PC-9 (cell line): ENCODE measurements around the gene LRSAM1. TPM values are rescaled to one million over a fixed set of nuclear protein-coding genes. Genes with fewer than 3 reads are reported as not detected.

Experiments used
- BruUV-seq: library from RNA; stranded (reverse); fragments of 400-500 nt; replicated peaks from 2 replicates; lab custom pipeline; 2021; lab: Mats Ljungman, UMichigan
- CTCF ChIA-PET: fragments of 300-600 bp; sonication (Branson Sonifier 250); formaldehyde crosslinking; loops from one replicate; lab custom pipeline; 2022; ENCODE audit warnings: antibody characterized with exemption; lab: Charles Lee
- POLR2A ChIA-PET: fragments of 300-600 bp; sonication (Branson Sonifier 250); formaldehyde crosslinking; loops from one replicate; lab custom pipeline; 2022; ENCODE audit warnings: antibody characterized with exemption; ENCODE audit not compliant: unreplicated experiment; lab: Charles Lee
- DNase-seq, 2 experiments: peaks; one replicate each; pipeline versions ENCODE4 v3.0.0 to v3.0.0-alpha.2; 2015 to 2022; ENCODE audit warnings: mixed read lengths in 1 of 2
- H2AFZ ChIP-seq: fragments of 200-600 bp; sonication (generic); 2 replicates; pipeline ENCODE4 v1.8.1; 2017; ENCODE audit warnings: antibody characterized with exemption
- H3F3A ChIP-seq: fragments of 200-600 bp; sonication (generic); 2 replicates; pipeline ENCODE4 v1.8.1; 2017; ENCODE audit warnings: antibody characterized with exemption, mild to moderate bottlenecking, low read depth; ENCODE audit not compliant: insufficient read depth
- H3K27ac ChIP-seq: fragments of 200-600 bp; sonication (generic); 2 replicates; pipeline ENCODE4 v1.6.1; 2016; ENCODE audit warnings: mixed run types
- H3K27me3 ChIP-seq: fragments of 200-600 bp; sonication (generic); 2 replicates; pipeline ENCODE4 v1.6.1; 2016; ENCODE audit warnings: low read depth, mixed run types; ENCODE audit not compliant: insufficient read depth
- H3K36me3 ChIP-seq: fragments of 200-600 bp; sonication (generic); 2 replicates; pipeline ENCODE4 v1.6.1; 2016; ENCODE audit warnings: low read depth, mixed run types
- H3K4me1 ChIP-seq: fragments of 200-600 bp; sonication (generic); replicated peaks from 2 replicates; pipeline ENCODE4 v1.6.1; 2016; ENCODE audit warnings: mixed run types; ENCODE audit not compliant: insufficient read depth
- H3K4me2 ChIP-seq: fragments of 200-600 bp; sonication (generic); 2 replicates; pipeline ENCODE4 v1.6.1; 2017; ENCODE audit warnings: mixed run types
- H3K4me3 ChIP-seq: fragments of 200-600 bp; sonication (generic); 2 replicates; pipeline ENCODE4 v1.6.1; 2016; ENCODE audit warnings: mixed run types
- H3K79me2 ChIP-seq: fragments of 200-600 bp; sonication (generic); 2 replicates; pipeline ENCODE4 v1.6.1; 2017; ENCODE audit warnings: low read depth, mixed run types
- H3K9me2 ChIP-seq: fragments of 200-600 bp; sonication (generic); 2 replicates; pipeline ENCODE4 v1.8.1; 2017; ENCODE audit warnings: mild to moderate bottlenecking; ENCODE audit not compliant: insufficient read depth
- H3K9me3 ChIP-seq: fragments of 200-600 bp; sonication (generic); 2 replicates; pipeline ENCODE4 v1.8.1; 2016; ENCODE audit warnings: low read depth; ENCODE audit not compliant: insufficient read depth
- H4K20me1 ChIP-seq: fragments of 200-600 bp; sonication (generic); 2 replicates; pipeline ENCODE4 v1.8.1; 2017; ENCODE audit not compliant: insufficient read depth
- CTCF ChIP-seq: fragments of 200-600 bp; sonication (generic); conservative IDR thresholded peaks from 2 replicates; pipeline ENCODE4 v1.6.1; 2017; ENCODE audit warnings: mixed run types, antibody characterized with exemption, mild to moderate bottlenecking, moderate library complexity
- EZH2 ChIP-seq: fragments of 200-600 bp; sonication (generic); IDR thresholded peaks from 2 replicates; pipeline ENCODE4 v1.8.0; 2017; ENCODE audit warnings: antibody characterized with exemption, low read depth
- intact Hi-C: fragments of 100-400 bp; cut with micrococcal nuclease; formaldehyde crosslinking; loops from one replicate; pipeline ENCODE4 v1.10.0; 2022; ENCODE audit not compliant: unreplicated experiment
- total RNA-seq: library from RNA; stranded (reverse); gene quantifications from 2 replicates; pipeline ENCODE4 v1.2.3, GENCODE V29; 2021

The LRSAM1 gene
- total RNA-seq, 1 experiment from 2014 or later: 44.0 TPM

- ChIA-PET CTCF (no interaction called here), POLR2A (no interaction called here)
- no peak for DNase-seq
- BruUV-seq: no TSS peak
- Histone ChIP-seq H3K4me1 (peaks cover 2% of the 10 kb centered on the region), H3K9me2 (no peaks in the 10 kb centered on the region), H4K20me1 (peaks cover 2% of the 10 kb centered on the region; the same call in 1 of the 2 replicates), H3K36me3 (peaks cover 4% of the 10 kb centered on the region), H3K9me3 (no peaks in the 10 kb centered on the region), H3K79me2 (no peaks in the 10 kb centered on the region), H3K4me2 (no peak overlapping the region), H3F3A (peaks cover 27% of the 10 kb centered on the region; the same call in 1 of the 2 replicates), H3K4me3 (no peak overlapping the region), H2AFZ (no peak overlapping the region), H3K27ac (no peak overlapping the region), H3K27me3 (no peaks in the 10 kb centered on the region)
- TF ChIP-seq EZH2 (no peak), CTCF (no peak)
- intact Hi-C loops: no loop called here
These were observed 41.3 kb downstream of the LRSAM1 start for GRCh38 chr9:127492616-127493015.

DNA sequence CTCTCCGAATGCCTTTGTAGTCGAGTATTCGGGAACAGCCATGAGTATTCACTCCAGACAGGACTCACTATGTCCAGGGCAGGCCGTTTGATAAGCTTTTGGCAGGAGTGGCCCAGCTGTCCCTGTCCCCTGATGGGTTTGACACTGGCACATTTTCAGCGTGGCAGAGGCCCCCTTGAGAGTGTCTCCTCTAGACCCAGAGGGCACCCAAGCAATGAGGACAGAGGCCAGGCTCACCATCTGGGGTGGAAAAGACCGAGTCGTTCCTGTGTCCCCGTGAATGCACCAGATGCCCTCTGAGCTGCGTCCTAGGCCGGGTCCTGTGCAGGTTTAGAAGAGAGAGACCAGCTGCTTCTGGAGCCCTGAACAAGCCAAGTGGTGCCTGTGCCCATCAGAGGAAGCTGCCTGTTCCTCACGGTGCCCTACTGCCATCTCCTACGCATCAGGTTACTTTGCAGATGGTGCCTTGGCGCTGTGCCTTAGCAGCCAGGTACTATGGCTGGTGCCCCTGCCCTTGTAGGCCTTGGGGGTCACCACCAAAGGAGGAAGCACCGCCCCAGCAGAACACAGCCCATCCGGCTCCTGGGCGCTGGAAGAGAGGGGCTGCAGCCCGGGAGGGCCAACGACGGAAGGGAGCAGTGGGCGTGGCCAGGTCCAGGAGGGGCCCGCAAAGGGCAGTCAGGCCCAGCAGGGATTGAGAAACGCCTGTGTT is 42.4 kb downstream of the LRSAM1 start:
- peaks cover 14% of the 10 kb centered on the region for H3K4me1 ChIP-seq
- H3K27ac ChIP-seq: no peak overlapping the region
- peaks cover 4% of the 10 kb centered on the region for H3K36me3 ChIP-seq
- peaks cover 6% of the 10 kb centered on the region; the same call in 1 of the 2 replicates for H4K20me1 ChIP-seq
- H3K9me3 ChIP-seq: no peaks in the 10 kb centered on the region
- no peak overlapping the region for H3K4me3 ChIP-seq
- no peaks in the 10 kb centered on the region for H3K27me3 ChIP-seq
- no peaks in the 10 kb centered on the region for H3K9me2 ChIP-seq
- H3K4me2 ChIP-seq: no peak overlapping the region
- ChIA-PET CTCF (interaction anchor here (0.6 kb wide), 1 partner anchor 37 kb away, joined by 6 read pairs; no protein-coding TSS in a partner anchor), POLR2A (no interaction called here)
- no peak for DNase-seq
- no TSS peak for BruUV-seq
- H2AFZ ChIP-seq: no peak overlapping the region
- no peaks in the 10 kb centered on the region for H3K79me2 ChIP-seq
- H3F3A ChIP-seq: peaks cover 38% of the 10 kb centered on the region
- intact Hi-C loops: no loop called here
- TF ChIP-seq CTCF (no peak), EZH2 (no peak)

DNA sequence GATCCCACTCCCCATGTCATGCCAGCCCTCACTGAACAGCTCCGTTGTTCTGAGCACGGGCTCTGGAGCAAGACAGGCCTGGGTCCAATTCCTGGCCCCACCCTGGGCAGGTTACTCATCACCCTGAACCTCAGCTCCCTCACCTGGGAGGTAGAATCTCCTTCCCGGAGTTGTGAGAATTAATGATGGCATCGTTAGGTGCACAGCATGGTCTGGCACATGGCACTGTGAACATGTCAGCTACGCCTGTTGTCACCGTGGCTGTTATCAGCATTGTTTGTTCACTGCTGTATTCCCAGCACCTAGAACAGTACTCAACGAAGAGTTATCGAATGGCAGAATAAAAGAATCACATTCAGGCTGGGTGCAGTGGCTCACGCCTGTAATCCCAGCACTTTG is 43.0 kb downstream of the LRSAM1 start:
- H3F3A ChIP-seq: peaks cover 43% of the 10 kb centered on the region
- H3K36me3 ChIP-seq: peaks cover 4% of the 10 kb centered on the region
- no peaks in the 10 kb centered on the region for H3K27me3 ChIP-seq
- H4K20me1 ChIP-seq: peaks cover 6% of the 10 kb centered on the region; the same call in 1 of the 2 replicates
- no peak overlapping the region for H3K27ac ChIP-seq
- no peak overlapping the region for H3K4me2 ChIP-seq
- H3K9me3 ChIP-seq: no peaks in the 10 kb centered on the region
- POLR2A ChIA-PET: no interaction called here
- no peaks in the 10 kb centered on the region for H3K9me2 ChIP-seq
- H2AFZ ChIP-seq: no peak overlapping the region
- TF ChIP-seq CTCF (no peak), EZH2 (no peak)
- no peak for DNase-seq
- H3K4me1 ChIP-seq: peaks cover 14% of the 10 kb centered on the region
- intact Hi-C loops: no loop called here
- H3K4me3 ChIP-seq: no peak overlapping the region
- no peaks in the 10 kb centered on the region for H3K79me2 ChIP-seq
- BruUV-seq: no TSS peak
- CTCF ChIA-PET: interaction anchor here (0.6 kb wide), 1 partner anchor 38 kb away, joined by 6 read pairs; no protein-coding TSS in a partner anchor
